GM19397 (cell line): ENCODE data around the gene PI4K2B.
"Not testable (repeated sequence)": the region's sequence is repeated elsewhere in the genome, so short reads cannot be mapped to it uniquely, and the experiment has no call there.

Source experiments
- ATAC-seq: cut with Tn5 transposase; IDR thresholded peaks from one replicate; pipeline ENCODE4 v1.9.1; 2021; ENCODE audit warnings: mild to moderate bottlenecking, moderate library complexity; ENCODE audit not compliant: unreplicated experiment

The PI4K2B gene

GRCh38 chr4:25233737-25234389 lies at the start of gene PI4K2B:
PI4K2B (plus strand) TSS chr4:25234033; CDS start chr4:25234164, 131 bp downstream.
- ATAC-seq, result peak; percentile 84

GRCh38 chr4:25184056-25184455 lies 49.8 kb upstream of the PI4K2B start:
- ATAC-seq, result no peak

GRCh38 chr4:25190407-25190806 lies 43.4 kb upstream of the PI4K2B start:
- ATAC-seq, result no peak

GRCh38 chr4:25198713-25199112 lies 35.1 kb upstream of the PI4K2B start:
- no peak for ATAC-seq

- ATAC-seq, result no peak
Observed at GRCh38 chr4:25207997-25208396, 25.8 kb upstream of the PI4K2B start.

- ATAC-seq, result no peak
Observed at GRCh38 chr4:25209702-25210101, 24.1 kb upstream of the PI4K2B start.

- ATAC-seq, result no peak
Observed at GRCh38 chr4:25211721-25212120, 22.1 kb upstream of the PI4K2B start.

GRCh38 chr4:25212822-25213221 lies 21.0 kb upstream of the PI4K2B start:
- ATAC-seq, result no peak

GRCh38 chr4:25213347-25213979 lies 20.4 kb upstream of the PI4K2B start:
- ATAC-seq, result no peak

GRCh38 chr4:25214750-25215149 lies 19.1 kb upstream of the PI4K2B start:
- ATAC-seq, result not testable (repeated sequence)

GRCh38 chr4:25215511-25215910 lies 18.3 kb upstream of the PI4K2B start:
- no peak for ATAC-seq

GRCh38 chr4:25221377-25221776 lies 12.5 kb upstream of the PI4K2B start:
- ATAC-seq, result no peak

GRCh38 chr4:25223802-25224375 lies 9.9 kb upstream of the PI4K2B start:
- no peak for ATAC-seq

GRCh38 chr4:25229804-25230203 lies 4.0 kb upstream of the PI4K2B start:
- ATAC-seq, result no peak

GRCh38 chr4:25233194-25233593 lies 639 bp upstream of the PI4K2B start:
- ATAC-seq, result no peak

- ATAC-seq, result peak; percentile 46
Observed at GRCh38 chr4:25234390-25235370, 847 bp downstream of the PI4K2B start.

GRCh38 chr4:25235401-25235800 lies 1.6 kb downstream of the PI4K2B start:
- no peak for ATAC-seq

- ATAC-seq, result not testable (repeated sequence)
Observed at GRCh38 chr4:25236030-25236429, 2.2 kb downstream of the PI4K2B start.

- no peak for ATAC-seq
Observed at GRCh38 chr4:25236971-25237370, 3.1 kb downstream of the PI4K2B start.

- no peak for ATAC-seq
Observed at GRCh38 chr4:25238052-25238451, 4.2 kb downstream of the PI4K2B start.

- ATAC-seq, result not testable (repeated sequence)
Observed at GRCh38 chr4:25239528-25239927, 5.7 kb downstream of the PI4K2B start.
